Measurements from ENCODE around the gene LPCAT1.
"Not testable (repeated sequence)": the region's sequence is repeated elsewhere in the genome, so short reads cannot be mapped to it uniquely, and the experiment has no call there.

Gene LPCAT1

DNA sequence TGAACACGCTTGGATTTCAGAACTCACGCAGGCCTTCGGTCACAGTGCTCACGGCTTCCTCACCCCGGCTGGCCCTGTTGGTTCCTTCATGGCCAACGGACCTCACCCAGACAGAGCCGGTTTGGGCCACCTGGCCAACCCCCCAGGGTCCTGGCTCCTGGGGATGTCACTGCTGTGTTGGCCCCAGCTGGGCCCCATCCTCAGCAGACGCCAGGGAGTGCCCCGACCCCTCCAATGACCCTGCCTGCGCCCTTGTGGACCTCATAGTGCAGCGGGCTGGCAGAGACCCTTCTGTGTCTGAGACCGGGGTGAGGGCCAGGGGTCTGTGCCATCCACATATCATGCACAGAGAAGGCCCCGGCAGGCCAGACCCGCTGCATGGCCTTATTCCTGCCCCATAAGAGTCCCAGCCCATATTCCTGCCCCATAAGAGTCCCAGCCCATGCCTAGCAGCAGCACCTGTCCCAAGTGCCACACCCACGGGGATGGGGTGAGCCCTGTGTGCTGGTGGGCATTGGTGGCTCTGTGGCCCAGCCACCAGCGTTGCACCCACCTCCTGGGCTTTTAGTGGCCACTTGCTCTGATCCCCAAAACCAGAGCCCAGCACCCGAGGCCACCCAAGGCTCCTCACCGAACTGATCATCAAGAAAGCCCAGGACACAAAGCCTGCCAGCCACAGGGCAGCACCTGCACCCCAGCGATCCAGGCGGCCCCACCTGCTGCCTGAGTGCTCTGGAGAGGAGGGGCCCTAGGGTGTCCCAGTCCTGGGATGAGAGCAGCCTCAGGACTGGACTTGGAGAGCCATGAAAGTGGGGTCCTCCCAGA, 1.3 kb upstream of the LPCAT1 start:
- no peak for FAIRE-seq
- DNase-seq (ENCODE audit: insufficient read length, low spot score): no peak

DNA sequence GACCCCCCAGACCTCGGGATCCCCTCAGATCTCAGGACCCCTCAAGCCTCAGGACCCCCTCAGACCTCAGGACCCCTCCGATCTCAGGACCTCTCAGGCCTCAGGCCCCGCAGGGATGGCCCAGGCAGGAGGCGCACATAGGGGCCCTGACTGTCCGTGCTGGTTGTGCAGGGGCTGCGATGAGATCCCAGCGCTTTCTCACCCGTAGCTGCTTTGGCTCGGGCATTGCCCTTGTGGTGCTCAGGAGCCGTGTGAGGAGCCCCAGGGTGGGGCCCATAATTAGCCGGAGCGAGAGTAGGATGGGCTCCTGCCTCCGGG, 680 bp upstream of the LPCAT1 start:
- FAIRE-seq (peak; percentile 26), DNase-seq (ENCODE audit: insufficient read length, low spot score) (no peak)

DNA sequence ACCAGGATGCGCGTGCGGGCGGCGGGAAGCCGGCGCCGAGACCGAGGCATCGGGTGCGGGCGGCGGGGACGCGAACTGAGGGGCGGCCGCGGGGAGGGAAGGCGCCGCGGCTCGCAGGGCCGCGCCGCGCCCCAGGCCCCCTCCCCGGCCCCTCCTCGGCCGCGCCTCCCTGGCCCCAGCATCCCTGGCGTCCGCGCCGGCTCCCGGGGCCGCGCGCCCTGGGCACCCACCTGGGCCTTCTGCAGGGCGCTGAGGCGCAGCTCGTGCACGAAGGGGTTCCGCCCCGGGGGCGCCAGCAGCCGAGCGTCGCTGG, 324 bp downstream of the LPCAT1 start:
- FAIRE-seq (no peak), DNase-seq (ENCODE audit: insufficient read length, low spot score) (no peak)

DNA sequence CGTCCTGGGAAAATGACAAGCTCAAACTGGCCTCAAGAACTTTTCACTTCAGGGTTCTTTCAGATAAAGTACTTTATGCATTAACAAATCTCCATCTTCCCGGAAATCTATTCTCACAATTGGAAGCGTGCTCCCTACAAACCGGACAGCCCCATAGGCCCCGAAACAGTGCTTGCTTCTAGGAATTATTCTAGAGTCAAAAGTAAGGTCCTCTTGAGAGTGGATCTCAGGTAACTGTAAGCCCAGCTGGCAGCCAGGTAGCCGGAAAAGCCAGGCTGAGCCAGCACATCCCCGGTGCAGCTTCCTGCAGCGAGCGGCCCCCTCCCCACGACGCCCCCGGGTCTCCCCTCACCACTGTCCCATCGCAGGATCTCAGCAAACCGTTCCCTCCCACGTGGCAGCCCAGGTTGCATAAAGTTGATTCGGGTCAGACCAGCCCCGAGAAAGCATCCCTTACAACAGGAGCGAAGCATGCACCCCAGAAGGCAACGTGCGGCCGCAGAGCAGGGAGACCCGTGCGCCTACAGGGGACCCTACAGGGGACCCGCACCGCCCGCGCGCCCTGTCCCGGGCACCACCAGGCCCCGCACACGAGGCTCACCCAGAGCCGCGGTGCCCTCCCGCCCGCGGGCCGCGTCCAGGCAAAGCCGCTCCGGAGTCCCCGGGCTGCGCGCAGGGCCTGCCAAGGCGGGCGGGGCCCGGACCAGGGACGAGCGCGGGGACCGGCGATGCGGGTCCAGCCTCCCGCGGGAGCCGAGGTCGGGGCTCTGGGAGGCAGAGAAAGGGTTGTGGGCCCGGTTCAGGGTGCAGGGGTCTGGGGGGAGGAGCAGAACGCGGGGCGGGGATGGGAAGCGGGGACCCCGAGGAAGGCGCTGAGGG, 920 bp downstream of the LPCAT1 start:
- FAIRE-seq (peak; percentile 44), DNase-seq (ENCODE audit: insufficient read length, low spot score) (no peak)

DNA sequence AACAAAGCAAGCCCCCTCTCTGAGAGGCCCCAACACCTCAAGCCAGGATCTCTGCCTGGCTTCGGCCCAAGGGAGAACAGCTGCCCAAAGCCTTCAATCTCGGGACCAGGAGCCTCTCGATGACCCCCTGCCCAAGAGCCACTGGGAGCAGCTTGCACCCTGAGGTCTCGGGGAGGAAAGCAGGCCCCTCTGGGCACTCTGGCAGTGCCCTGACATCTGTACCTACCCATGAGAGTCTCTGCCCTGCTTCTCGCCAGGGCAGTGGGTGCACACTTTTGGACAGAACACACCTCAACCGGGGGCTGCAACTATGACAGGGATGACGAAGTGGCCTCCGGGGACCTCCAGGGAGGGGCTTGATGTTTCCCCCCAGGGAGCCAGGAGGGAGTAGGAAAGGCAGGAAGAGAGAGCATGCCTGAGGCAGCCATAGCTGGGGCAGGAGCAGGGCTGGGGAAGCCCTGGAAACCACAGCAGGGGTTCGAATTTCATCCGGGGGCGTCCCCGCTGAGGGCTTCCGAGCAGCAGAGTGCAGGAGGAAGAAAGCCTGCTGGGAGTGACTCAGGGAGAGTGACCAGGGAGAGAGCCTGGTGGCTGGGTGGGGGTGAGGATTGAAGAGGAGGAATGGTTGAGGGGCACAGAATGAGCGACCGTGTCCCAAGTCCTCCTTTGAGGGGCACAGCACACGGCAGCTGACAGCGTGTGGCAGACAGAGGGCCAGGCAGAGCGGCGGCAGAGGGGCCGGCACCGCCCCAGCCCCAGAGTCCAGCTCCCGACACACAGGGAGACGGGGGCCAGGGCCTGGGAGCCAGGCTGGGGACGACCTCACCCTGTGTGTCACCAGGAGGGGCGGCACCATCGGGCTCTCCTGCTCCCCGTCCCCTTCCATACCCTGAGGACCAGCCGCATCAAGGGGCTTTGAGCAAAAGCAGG, 1.8 kb downstream of the LPCAT1 start:
- FAIRE-seq: peak; percentile 65
- DNase-seq (ENCODE audit: insufficient read length, low spot score): peak; percentile 90

DNA sequence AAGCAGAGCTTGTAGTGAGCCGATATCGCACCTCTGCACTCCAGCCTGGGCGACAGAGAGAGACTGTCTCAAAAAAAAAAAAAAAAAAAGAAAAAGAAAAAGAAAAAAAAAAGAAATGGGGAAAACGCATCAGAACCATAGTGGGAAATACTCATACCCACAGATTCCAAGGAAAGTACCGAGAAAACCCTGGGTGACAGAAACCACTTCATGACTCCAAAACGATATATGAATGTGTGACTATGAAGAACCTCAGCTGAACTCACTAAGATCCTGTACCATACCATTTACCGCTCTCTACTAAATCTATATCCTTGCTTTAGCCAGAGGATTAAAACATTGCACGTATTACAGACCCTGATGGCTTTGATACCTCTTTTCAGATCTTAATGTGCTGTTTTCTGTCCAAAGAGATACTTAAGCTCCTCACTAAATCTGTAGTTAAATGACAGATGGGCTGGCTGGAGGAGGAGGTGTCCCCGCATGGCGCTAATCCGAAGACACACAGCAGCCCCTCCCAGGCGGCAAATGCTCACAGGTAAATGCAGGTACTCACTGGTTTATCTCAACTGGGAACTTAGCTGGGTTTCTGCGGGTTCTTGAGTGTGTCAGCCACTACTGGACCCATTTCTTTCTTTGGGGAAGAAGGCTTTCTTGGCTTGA, 2.8 kb downstream of the LPCAT1 start:
- FAIRE-seq: no peak

DNA sequence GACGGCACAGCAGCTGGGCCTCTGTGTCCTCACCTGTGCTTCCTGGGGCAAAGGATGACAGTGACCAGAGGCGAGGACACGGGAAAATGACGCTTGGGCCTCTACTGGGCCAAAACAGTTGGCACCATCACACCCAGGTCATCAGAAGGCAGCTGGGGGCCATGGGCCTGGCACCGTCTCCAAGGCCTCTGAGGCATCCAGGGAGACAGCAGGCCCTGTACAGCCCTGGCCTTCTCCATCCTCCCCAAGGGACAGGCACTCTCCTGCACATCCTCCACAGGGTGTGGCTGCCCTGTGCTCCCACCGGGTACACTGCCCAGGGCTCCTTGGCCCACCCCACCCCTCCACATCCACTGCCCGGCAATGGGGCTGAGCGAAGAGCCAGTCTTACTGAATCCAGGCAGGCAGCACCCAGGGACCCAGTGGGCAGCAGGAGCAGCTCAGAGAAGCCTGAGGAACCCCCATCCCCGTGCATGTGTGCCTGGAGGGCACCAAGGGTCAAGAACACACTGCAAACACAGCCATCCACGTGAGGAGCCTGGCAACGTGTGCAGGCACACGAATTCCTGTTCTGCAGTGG, 4.0 kb downstream of the LPCAT1 start:
- FAIRE-seq: no peak
- DNase-seq (ENCODE audit: insufficient read length, low spot score): no peak

More for the DNA sequence above, 2.8 kb downstream of the LPCAT1 start:
- DNase-seq (ENCODE audit: insufficient read length, low spot score): no peak

DNA sequence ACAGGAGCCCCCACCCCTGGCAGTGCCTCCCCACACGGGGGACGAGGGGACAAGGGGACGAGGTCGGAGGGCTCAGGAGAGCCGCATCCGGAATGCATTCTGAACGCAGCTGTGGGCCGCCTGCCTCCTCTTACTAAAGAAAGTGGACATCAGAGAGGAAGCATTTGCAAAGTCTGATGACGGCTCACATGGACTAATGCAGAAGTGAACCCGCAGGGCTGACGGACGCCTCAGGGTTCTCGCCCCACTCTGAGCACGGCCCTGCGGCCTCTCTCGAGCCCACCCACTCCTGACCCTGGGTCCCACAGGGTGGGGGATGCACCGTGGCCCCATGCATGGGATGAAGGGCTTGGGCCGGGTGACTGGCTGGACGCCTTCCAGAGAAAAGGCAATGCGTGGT, 5.9 kb downstream of the LPCAT1 start:
- no peak for DNase-seq (ENCODE audit: insufficient read length, low spot score)
- FAIRE-seq: no peak

DNA sequence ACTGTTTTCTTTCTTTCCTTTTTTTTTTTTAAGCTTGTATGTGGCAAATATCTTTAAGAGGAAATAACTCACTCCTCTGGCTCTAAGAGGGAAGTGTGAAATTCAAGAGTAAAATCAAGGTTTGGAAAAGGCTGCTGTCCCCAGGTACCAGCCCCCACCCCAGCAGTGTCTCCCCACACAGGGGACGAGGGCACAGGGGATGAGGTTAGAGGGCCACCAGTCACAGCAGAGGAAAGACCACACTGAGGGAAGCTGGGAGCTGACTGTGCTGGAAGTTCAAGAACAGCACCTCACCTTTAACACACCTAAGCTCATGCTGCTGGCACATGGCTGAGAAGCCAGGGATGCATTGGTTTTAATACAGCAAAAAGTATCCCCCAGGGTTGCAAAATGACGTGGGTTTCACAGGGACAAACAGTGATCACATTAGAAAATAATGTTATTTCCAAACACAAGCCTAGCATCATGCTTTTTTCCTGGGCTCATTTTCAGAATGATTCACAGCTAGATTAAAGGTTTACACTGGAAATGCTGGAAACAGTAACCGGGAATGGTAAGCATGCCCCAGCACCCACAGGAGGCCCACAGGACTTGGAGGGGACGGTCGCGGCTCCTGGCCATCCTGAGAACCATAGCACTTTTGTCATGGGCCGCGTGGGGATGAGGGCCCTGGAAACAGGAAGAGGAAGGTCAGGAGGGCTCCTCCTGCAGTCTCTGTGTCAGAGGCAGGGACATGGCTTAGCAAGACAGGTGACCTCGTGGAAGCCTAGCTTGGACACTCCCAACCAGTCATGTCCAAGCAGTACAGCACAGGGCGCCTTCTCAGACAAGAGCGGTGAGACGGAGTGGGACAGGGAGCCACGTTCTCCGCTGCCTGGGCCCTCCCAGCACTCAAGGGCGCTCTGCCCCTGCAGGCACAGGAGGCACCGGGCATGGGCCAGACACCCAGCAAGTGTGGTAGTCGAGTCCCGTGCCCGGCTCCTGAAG, 6.9 kb downstream of the LPCAT1 start:
- no peak for DNase-seq (ENCODE audit: insufficient read length, low spot score)
- FAIRE-seq: peak; percentile 23

DNA sequence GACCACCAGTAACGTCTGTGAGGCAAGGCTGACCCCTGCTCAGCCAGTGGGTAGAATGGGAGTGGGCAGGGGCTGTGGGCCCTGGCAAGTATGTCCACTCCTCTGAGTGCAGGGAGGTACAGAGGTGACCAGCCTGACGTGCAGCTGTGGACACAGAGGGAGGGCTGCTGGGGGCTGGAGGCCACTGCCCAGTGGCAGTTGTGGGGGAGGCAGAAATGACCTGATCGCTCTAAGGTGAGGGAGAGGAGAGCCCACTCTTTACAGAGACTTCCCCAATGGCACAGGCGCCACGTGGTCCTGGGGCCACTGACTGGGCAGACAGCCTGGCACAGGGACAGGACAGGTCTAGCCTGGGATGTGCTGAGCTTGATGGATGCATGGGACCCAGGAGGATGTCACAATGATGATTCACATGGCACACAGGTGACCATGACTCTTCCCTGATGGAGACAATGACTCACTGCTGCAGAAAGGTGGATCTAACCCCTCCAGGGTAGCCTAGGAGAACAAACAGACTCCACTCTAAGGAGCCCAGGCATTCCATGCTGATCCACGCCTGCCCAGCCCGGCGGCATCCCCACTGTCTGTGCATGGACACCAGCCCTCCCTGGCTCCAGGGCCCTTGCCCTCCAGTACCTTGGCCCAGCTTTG, 7.7 kb downstream of the LPCAT1 start:
- DNase-seq (ENCODE audit: insufficient read length, low spot score): no peak
- peak; percentile 42 for FAIRE-seq

DNA sequence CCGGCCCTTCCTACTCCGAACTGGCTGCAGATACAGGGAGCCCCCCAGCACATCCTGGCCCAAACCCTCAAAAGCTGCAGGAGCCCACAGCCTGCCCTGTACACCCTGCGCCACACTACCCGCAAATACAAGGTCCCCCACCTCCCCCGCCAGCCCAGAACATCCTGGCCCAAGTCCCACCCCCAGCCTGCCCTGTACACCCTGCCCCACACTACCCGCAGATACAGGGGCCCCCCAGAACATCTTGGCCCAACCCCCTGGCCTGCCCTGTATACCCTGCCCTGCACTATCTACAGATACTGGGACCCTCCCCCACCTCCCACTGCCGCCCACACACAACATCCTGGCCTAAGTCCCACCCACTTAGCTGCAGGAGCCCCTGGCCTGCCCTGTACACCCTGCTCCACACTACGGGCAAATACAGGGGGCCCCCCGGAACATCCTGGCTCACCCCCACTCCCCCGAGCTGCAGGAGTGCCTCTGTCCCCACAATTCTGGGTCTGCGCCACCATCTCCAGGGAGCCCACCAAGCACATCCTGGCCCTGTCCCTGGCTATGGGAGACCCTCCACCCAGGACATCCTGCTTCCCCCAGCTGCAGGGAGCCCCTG, 8.3 kb downstream of the LPCAT1 start:
- DNase-seq (ENCODE audit: insufficient read length, low spot score): no peak
- FAIRE-seq: no peak

DNA sequence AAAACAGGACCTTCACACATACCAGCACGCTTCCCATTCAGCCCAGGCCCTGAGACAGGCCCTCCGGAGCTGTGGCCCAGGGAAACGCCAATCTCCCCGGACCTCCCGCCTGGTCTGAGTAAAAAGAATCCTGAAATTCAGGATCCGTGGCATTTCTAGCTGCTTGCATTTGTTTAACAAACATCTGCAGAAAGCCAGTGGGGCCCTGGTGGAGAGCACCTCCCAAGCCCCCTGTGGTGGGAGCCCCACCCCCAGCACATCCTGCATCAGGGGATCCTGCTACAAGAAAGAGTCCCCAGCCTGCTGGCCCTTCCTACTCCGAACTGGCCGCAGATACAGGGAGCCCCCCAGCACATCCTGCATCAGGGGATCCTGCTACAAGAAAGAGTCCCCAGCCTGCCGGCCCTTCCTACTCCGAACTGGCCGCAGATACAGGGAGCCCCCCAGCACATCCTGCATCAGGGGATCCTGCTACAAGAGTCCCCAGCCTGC, 8.9 kb downstream of the LPCAT1 start:
- FAIRE-seq; DNase-seq (ENCODE audit: insufficient read length, low spot score): not testable (repeated sequence)

DNA sequence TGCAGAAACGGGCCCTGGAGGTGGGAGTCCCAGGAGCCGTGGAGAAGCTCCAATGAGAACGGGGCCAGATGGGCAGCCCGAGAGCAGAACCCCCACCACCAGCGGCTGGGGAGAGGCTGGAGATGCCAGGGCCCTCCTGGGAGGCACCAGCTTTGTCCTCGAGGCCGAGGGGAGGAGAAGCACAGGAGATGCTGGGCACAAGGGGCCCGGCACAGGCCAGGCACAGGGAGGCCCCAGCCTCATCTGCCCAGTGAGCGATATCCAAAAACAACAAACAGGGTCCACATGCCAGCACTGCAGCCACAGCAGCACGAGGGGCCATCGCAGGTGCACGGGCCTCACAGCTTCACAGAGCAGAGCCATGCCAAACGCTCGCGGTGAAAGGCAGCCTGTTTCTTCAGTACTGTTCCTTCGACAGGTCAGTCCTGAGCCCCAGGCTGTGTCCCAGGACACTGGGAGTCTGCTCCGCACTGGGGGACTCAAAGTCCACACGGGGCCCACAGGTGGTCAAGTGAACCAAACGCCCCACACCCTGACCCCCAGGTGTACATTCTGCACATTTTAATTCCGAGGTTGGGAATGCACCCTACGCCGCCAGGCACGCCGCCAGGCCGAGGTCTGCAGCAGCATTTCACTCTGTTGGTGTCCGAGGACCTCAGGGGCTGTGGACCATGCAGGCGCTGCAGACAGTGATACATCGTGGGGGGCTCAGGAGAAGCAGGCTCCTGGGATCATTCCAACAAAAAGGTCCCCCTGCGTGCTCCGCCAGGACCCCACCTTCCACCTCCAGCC, 9.5 kb downstream of the LPCAT1 start:
- no peak for DNase-seq (ENCODE audit: insufficient read length, low spot score)
- no peak for FAIRE-seq

DNA sequence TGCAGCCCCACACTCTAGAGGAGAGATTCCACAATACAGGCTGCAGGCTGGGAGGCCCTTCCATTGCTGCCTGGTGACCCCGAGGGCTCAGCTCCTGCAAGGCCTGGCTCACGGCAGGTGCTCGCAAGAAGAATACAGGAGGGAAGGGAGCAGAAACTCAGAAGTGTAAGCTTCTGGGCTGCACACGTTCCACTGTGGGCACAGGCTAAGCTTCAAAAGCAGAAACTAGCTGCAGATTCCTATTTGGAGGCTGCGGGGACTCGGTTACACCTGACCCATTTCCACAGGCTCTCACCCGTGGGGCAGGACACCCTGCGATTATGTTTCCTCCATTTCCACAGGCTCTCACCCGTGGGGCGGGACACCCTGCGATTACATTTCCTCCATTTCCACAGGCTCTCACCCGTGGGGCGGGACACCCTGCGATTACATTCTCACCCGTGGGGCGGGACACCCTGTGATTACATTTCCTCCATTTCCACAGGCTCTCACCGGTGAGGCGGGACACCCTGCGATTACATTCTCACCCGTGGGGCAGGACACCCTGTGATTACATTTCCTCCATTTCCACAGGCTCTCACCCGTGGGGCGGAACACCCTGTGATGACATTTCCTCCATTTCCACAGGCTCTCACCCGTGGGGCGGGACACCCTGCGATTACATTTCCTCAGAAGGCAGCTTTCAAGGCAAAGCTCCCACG, 10.3 kb downstream of the LPCAT1 start:
- DNase-seq (ENCODE audit: insufficient read length, low spot score) (no peak), FAIRE-seq (no peak)

DNA sequence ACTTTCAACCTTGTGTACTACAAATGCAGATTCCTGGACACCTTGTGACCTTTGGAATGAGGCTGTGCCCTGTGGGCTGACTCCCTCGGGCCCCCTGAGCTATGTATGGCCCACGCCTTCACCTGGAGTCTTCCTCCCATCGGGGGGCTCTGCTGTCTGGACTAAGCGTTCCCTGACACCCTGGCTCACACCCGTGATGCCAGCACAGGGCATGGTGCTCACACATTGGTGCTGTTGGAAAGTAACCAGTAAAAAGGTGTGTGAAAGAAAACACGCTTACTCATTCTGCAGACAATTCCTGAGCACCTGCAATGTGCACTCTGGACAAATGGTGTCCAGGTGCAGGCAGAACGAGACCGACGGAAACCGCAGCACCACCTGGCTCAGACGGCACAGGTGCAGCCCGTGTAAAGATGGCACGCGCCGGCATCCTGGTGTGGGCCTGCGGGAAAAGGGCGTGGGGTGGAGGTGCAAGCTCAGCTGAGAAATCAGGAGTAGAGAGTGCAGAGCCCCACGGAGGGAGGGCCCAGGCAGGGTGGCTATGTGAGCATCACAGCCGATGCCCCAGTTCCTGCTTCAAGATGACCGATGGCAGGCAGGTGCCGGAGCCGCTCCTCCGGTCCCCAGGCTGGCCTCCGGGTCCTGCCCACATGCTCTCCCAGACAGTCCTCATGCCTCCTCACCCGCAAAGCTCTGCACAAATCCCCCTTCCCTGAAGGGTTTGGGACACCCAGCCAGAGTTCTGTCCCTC, 11.0 kb downstream of the LPCAT1 start:
- DNase-seq (ENCODE audit: insufficient read length, low spot score) (no peak), FAIRE-seq (peak; percentile 16)

Measured in HTR-8/SVneo (cell line).